HepG2 (cell line): Measurements from ENCODE around the gene ZMIZ2. TPM values are rescaled to one million over a fixed set of nuclear protein-coding genes. Genes with fewer than 3 reads are reported as not detected.

Source experiments
- ATAC-seq: fragments of 200-7000 bp; cut with Tn5 transposase; 3 replicates; pipeline ENCODE4 v1.9.1; 2020; ENCODE audit warnings: mild to moderate bottlenecking, moderate library complexity
- BruUV-seq: library from RNA; stranded (reverse); fragments of 400-500 nt; replicated peaks from 2 replicates; lab custom pipeline; 2021; lab: Mats Ljungman, UMichigan
- CTCF ChIA-PET: fragments of 300-600 bp; formaldehyde crosslinking; extraction: SDS; loops from one replicate; lab custom pipeline; 2021; ENCODE audit warnings: low total read pairs, inconsistent platforms, low intra/inter-chr PET ratio; lab: Yijun Ruan, JAX
- POLR2A ChIA-PET: fragments of 350-600 bp; sonication (Branson Sonifier 250); formaldehyde crosslinking; loops from one replicate; lab custom pipeline; 2020; ENCODE audit warnings: antibody characterized with exemption, inconsistent platforms; lab: Yijun Ruan, JAX
- DNase-seq: peaks from one replicate; pipeline ENCODE4 v3.0.0-alpha.2; 2015; ENCODE audit warnings: low spot score
- FAIRE-seq: peaks from 3 replicates; lab custom pipeline; 2011; peaks lifted over from hg19 to GRCh38; lab: Jason Lieb, UNC
- H2AFZ ChIP-seq: one replicate; pipeline ENCODE4 v1.6.1; 2011; ENCODE audit warnings: low read length, inconsistent platforms
- H3K27ac ChIP-seq: fragments of 300-600 bp; 3 replicates; pipeline ENCODE4 v1.8.0; 2011; ENCODE audit warnings: mixed run types, mild to moderate bottlenecking, mixed read lengths, low read length, inconsistent platforms; ENCODE audit not compliant: insufficient read depth; ENCODE audit errors: extremely low read length
- H3K27me3 ChIP-seq, 2 experiments: fragments of 200-600 bp in 1 of 2; 2 replicates in 1 of 2; 3 replicates in 1 of 2; pipeline versions ENCODE4 v1.6.0 to v1.8.0; 2011; ENCODE audit warnings: low read length in 2 of 2, mild to moderate bottlenecking in 2 of 2, moderate library complexity in 2 of 2, inconsistent platforms in 1 of 2; ENCODE audit not compliant: insufficient read depth in 2 of 2, control insufficient read depth in 1 of 2
- H3K36me3 ChIP-seq, 2 experiments: fragments of 200-600 bp in 1 of 2; replicated peaks in 1 of 2; 2 replicates in 1 of 2; 3 replicates in 1 of 2; pipeline versions ENCODE4 v1.5.1 to v1.8.0; 2011; ENCODE audit warnings: low read length in 2 of 2, inconsistent platforms in 1 of 2; ENCODE audit not compliant: insufficient read depth in 2 of 2, control insufficient read depth in 1 of 2
- H3K4me1 ChIP-seq: 2 replicates; pipeline ENCODE4 v1.5.1; 2012; ENCODE audit warnings: low read length, inconsistent platforms; ENCODE audit not compliant: insufficient read depth
- H3K4me2 ChIP-seq: 2 replicates; pipeline ENCODE4 v1.6.0; 2011; ENCODE audit warnings: low read depth, low read length, inconsistent platforms
- H3K4me3 ChIP-seq, 3 experiments: fragments of 200-600 bp in 1 of 3; sonication (generic), shearing (Covaris generic) in 1 of 3; replicated peaks in 1 of 3; 2 replicates each; pipeline ENCODE4 v1.5.1; 2011 to 2016; ENCODE audit warnings: low read length in 3 of 3, inconsistent platforms in 2 of 3, low read depth in 2 of 3, mild to moderate bottlenecking in 2 of 3, control low read depth in 1 of 3, mixed read lengths in 1 of 3; ENCODE audit not compliant: insufficient read depth in 1 of 3
- H3K79me2 ChIP-seq: one replicate; pipeline ENCODE4 v1.6.1; 2011; ENCODE audit warnings: low read length, inconsistent platforms; ENCODE audit not compliant: insufficient read depth
- H3K9ac ChIP-seq: 2 replicates; pipeline ENCODE4 v1.6.0; 2011; ENCODE audit warnings: mild to moderate bottlenecking, low read depth, low read length, inconsistent platforms; ENCODE audit not compliant: insufficient read depth
- H3K9me3 ChIP-seq: 2 replicates; pipeline ENCODE4 v1.5.1; 2012; ENCODE audit warnings: mild to moderate bottlenecking, low read length
- H4K20me1 ChIP-seq: 2 replicates; pipeline ENCODE4 v1.6.0; 2011; ENCODE audit warnings: inconsistent platforms, mild to moderate bottlenecking, low read length, moderate library complexity; ENCODE audit not compliant: insufficient read depth
- BRF2 ChIP-seq: sonication (generic); formaldehyde crosslinking; IDR thresholded peaks from 2 replicates; pipeline ENCODE4 v1.8.1; 2022; ENCODE audit warnings: mild to moderate bottlenecking, missing genetic modification reagents
- EED ChIP-seq: sonication (generic); formaldehyde crosslinking; IDR thresholded peaks from 2 replicates; pipeline ENCODE4 v1.5.0; 2020; ENCODE audit warnings: mild to moderate bottlenecking, missing genetic modification reagents
- HBP1 ChIP-seq: IDR thresholded peaks from 2 replicates; pipeline ENCODE4 v1.6.1; 2016; ENCODE audit warnings: low read depth, control low read depth
- KAT2B ChIP-seq: fragments of 150-350 bp; IDR thresholded peaks from 2 replicates; pipeline ENCODE4 v1.6.1; 2014; ENCODE audit warnings: low read depth, low read length, borderline replicate concordance
- PRPF4 ChIP-seq: fragments of 200-400 bp; formaldehyde crosslinking; IDR thresholded peaks from 2 replicates; pipeline ENCODE4 v1.6.1; 2016; ENCODE audit warnings: low read length, low read depth; ENCODE audit not compliant: poor library complexity, severe bottlenecking
- ZNF18 ChIP-seq: sonication (generic); formaldehyde crosslinking; IDR thresholded peaks from 2 replicates; pipeline ENCODE4 v1.8.0; 2022; ENCODE audit warnings: mild to moderate bottlenecking, missing genetic modification reagents; ENCODE audit not compliant: insufficient replicate concordance
- ZNF317 ChIP-seq: sonication (generic); formaldehyde crosslinking; IDR thresholded peaks from 2 replicates; pipeline ENCODE4 v1.5.0; 2020; ENCODE audit warnings: mild to moderate bottlenecking, missing genetic modification reagents
- ZNF460 ChIP-seq: sonication (generic); formaldehyde crosslinking; IDR thresholded peaks from 2 replicates; pipeline ENCODE4 v1.5.1; 2020; ENCODE audit warnings: missing genetic modification reagents, mild to moderate bottlenecking, borderline replicate concordance
- ZNF747 ChIP-seq: sonication (generic); formaldehyde crosslinking; IDR thresholded peaks from 2 replicates; pipeline ENCODE4 v1.8.1; 2023; ENCODE audit warnings: missing genetic modification reagents, mild to moderate bottlenecking, borderline replicate concordance
- ZNF772 ChIP-seq: sonication (generic); formaldehyde crosslinking; IDR thresholded peaks from 2 replicates; pipeline ENCODE4 v1.5.0; 2020; ENCODE audit warnings: mild to moderate bottlenecking, missing genetic modification reagents
- ZNF879 ChIP-seq: sonication (generic); formaldehyde crosslinking; IDR thresholded peaks from 2 replicates; pipeline ENCODE4 v1.8.1; 2023; ENCODE audit warnings: missing genetic modification reagents
- ZSCAN31 ChIP-seq: sonication (generic); formaldehyde crosslinking; IDR thresholded peaks from 2 replicates; pipeline ENCODE4 v1.5.0; 2020; ENCODE audit warnings: low read depth, mild to moderate bottlenecking, missing genetic modification reagents
- WGBS: methylation state at CpG from one replicate; pipeline ENCODE4 v1.1.6; 2017; ENCODE audit warnings: low lambda C conversion rate; 5-methylcytosine and 5-hydroxymethylcytosine counted together
- in situ Hi-C: cut with HindIII; loops from 2 replicates; pipeline ENCODE4 v1.10.0; 2017; ENCODE audit warnings: low pct_unique_long_range_greater_than_20kb; ENCODE audit not compliant: extremely low pct_ligation_motif_present
- intact Hi-C: fragments of 100-400 bp; cut with micrococcal nuclease; formaldehyde crosslinking; loops from one replicate; pipeline ENCODE4 v1.10.0; 2022; ENCODE audit not compliant: unreplicated experiment
- polyA plus RNA-seq, 8 experiments: library from polyadenylated mRNA; depleted of rRNA in 3 of 8; stranded (reverse) in 7 of 8; unstranded in 1 of 8; fragments of >200 nt; fragmentation: Illumina TruSeq in 4 of 8; extraction: Trizol in 4 of 8; gene quantifications; 2 replicates each; pipeline versions ENCODE4 v1.2.1 to v1.2.3, GENCODE V29; 2011 to 2016; ENCODE audit warnings: low read depth in 4 of 8, missing spikeins in 1 of 8, mixed read lengths in 1 of 8; ENCODE audit not compliant: insufficient read depth in 1 of 8
- total RNA-seq, 5 experiments: library from RNA; depleted of rRNA; stranded (reverse); fragments of >200 nt; fragmentation: Illumina TruSeq; extraction: Trizol; gene quantifications; 2 replicates each; pipeline ENCODE4 v1.2.3, GENCODE V29; 2016; ENCODE audit warnings: low read depth in 1 of 5
- TF ChIP-seq, protein P1 (sequence below): sonication (generic); formaldehyde crosslinking; IDR thresholded peaks from 2 replicates; pipeline ENCODE4 v1.5.0; 2020; ENCODE audit warnings: missing genetic modification reagents
- TF ChIP-seq, protein P2 (sequence below): IDR thresholded peaks from 2 replicates; pipeline ENCODE4 v1.6.1; 2012; ENCODE audit warnings: inconsistent platforms

ZMIZ2 gene
- total and polyA plus RNA-seq, 2 of the 13 experiments (the other 11 are each of a cell fraction or from before 2014, with no cell fraction given), result 4.9 to 7.9 TPM

DNA sequence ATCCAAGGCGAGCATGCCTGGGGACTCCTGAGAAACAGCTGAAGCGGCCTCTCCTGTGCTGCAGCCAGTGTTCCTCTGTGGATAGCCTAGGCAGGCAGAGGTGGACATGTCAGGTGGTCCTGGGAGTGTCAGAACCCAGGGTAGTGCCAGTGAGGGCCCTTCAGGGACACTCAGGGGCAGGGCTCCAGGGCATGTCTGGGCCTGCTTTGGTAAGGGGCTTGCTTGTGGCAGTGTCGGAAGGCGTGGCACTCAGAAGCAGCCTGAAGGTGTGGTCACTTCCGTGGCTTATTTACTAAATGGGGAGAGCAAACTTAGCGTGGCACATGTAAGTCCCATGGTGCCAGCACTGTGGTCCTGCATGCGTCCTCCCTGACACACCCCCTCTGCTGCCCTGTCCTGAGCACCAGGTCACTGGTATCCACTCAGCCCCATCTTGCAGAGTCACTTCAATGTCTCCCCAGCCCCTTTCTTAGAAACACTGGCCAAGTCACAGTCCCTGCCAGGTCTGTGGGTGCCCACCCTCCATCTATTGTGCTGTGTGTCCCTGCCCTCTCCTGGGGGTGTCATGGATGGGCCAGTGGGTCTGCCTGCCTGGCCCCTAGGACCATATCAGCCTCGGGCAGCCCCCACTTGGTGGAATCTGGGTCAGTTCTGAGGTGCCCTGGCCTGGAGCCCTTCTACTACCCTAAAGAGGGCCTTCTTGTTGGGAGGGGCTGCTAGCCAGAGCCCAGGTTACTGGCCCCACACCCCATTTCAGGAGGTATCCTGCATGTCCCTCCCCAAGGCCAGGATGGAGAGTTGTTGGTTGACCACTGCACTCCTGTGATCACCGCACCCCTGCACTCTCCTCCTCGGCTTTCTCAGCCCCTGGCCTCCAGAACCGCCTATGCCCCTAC, 6.4 kb downstream of the ZMIZ2 start:
- Histone ChIP-seq H3K79me2 (peaks cover 12% of the 10 kb centered on the region), H3K4me3 (no peak overlapping the region), H3K27ac (no peak overlapping the region), H2AFZ (no peak overlapping the region), H3K9ac (no peak overlapping the region), H3K4me1 (peaks cover 19% of the 10 kb centered on the region), H3K4me2 (no peak overlapping the region), H3K27me3 (no peaks in the 10 kb centered on the region), H3K36me3 (peaks cover 10 to 12% of the 10 kb centered on the region in 2 experiments; a peak in 3 of 5 replicates), H4K20me1 (no peaks in the 10 kb centered on the region), H3K9me3 (no peaks in the 10 kb centered on the region)
- 94% methylated on average over 9 of the region's 11 CpGs for WGBS
- POLR2A ChIA-PET, result no interaction called here
- no TSS peak for BruUV-seq
- CTCF ChIA-PET, result no interaction called here
- no peak for ATAC-seq
- no peak for DNase-seq
- no peak for FAIRE-seq
- in situ Hi-C loops, result loop anchor here (25.0 kb wide), 1 partner anchor 168 kb away; the partner anchor contains the start of gene TMED4
- no peak for TF ChIP-seq PRPF4
- no peak for TF ChIP-seq ZNF18 (CRISPR knock-in tag)
- TF ChIP-seq ZNF747 (CRISPR knock-in tag), result no peak
- no peak for TF ChIP-seq ZNF879 (CRISPR knock-in tag)
- no peak for TF ChIP-seq ZNF317 (CRISPR knock-in tag)
- no peak for TF ChIP-seq HBP1 (CRISPR knock-in tag)
- no peak for TF ChIP-seq KAT2B
- TF ChIP-seq ZSCAN31 (CRISPR knock-in tag), result no peak
- no peak for TF ChIP-seq ZNF772
- no peak for TF ChIP-seq ZNF460 (CRISPR knock-in tag)
- TF ChIP-seq, protein P1, sequence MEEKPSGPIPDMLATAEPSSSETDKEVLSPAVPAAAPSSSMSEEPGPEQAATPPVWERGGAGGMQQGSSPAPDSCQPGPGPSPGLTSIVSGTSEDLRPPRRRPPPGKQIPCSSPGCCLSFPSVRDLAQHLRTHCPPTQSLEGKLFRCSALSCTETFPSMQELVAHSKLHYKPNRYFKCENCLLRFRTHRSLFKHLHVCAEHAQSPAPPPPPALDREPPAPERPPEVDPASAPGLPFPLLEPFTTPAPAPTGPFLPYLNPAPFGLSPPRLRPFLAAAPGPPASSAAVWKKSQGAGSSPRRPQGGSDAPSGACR, result no peak
- TF ChIP-seq EED, result no peak
- TF ChIP-seq, protein P2, sequence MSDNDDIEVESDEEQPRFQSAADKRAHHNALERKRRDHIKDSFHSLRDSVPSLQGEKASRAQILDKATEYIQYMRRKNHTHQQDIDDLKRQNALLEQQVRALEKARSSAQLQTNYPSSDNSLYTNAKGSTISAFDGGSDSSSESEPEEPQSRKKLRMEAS, result no peak
- no peak for TF ChIP-seq BRF2 (CRISPR knock-in tag)
- intact Hi-C loops, result no loop called here
